Testis (tissue), 3 donors: ENCODE measurements around the gene NUDT8. TPM values are rescaled to one million over a fixed set of nuclear protein-coding genes. Genes with fewer than 3 reads are reported as not detected.

Experiments
- DNase-seq: peaks from one replicate; pipeline ENCODE4 v3.0.0-alpha.2; 2019
- H3K27ac ChIP-seq, 2 donors: fragments of 200-600 bp; sonication (generic); one replicate each; pipeline ENCODE4 v1.5.1; 2019
- H3K27me3 ChIP-seq: fragments of 200-600 bp; sonication (generic); one replicate; pipeline ENCODE4 v1.5.1; 2019
- H3K36me3 ChIP-seq: fragments of 200-600 bp; sonication (generic); one replicate; pipeline ENCODE4 v1.5.1; 2017; ENCODE audit warnings: low read depth; ENCODE audit errors: missing control alignments
- H3K4me1 ChIP-seq: fragments of 200-600 bp; sonication (generic); one replicate; pipeline ENCODE4 v1.5.1; 2019
- H3K4me3 ChIP-seq, 2 donors: fragments of 200-600 bp; sonication (generic); one replicate each; pipeline ENCODE4 v1.5.1; 2017 to 2019
- H3K9me3 ChIP-seq: fragments of 200-600 bp; sonication (generic); one replicate; pipeline ENCODE4 v1.5.1; 2017
- CTCF ChIP-seq, 3 experiments: fragments of 450-650 bp in 2 of 3; fragments of 200-600 bp in 1 of 3; sonication (generic) in 1 of 3; IDR thresholded peaks; one replicate each; pipeline ENCODE4 v1.5.1; 2016 to 2019; ENCODE audit warnings: antibody characterized with exemption in 3 of 3, mild to moderate bottlenecking in 2 of 3, moderate library complexity in 1 of 3
- POLR2A ChIP-seq: fragments of 450-650 bp; IDR thresholded peaks from one replicate; pipeline ENCODE4 v1.6.1; 2017; ENCODE audit warnings: antibody characterized with exemption, mild to moderate bottlenecking, moderate library complexity
- WGBS, 2 donors: methylation state at CpG; one replicate each; pipeline ENCODE4 v1.1.5; 2018; 5-methylcytosine and 5-hydroxymethylcytosine counted together
- intact Hi-C: fragments of 100-400 bp; cut with DNase I; formaldehyde crosslinking; loops from one replicate; pipeline ENCODE4 v1.15.1; 2023; ENCODE audit warnings: low total_unique reads
- polyA plus RNA-seq: library from polyadenylated mRNA; stranded (reverse); fragments of 350-450 nt; fragmentation: Illumina TruSeq; extraction: RNeasy Lipid Tissue Mini Kit (QIAGEN cat#74804); gene quantifications from one replicate; pipeline ENCODE4 v1.2.3, GENCODE V29; 2014; ENCODE audit warnings: low read depth, low replicate concordance; ENCODE audit not compliant: insufficient read depth
- total RNA-seq, 2 donors: library from RNA; depleted of rRNA; stranded (reverse); fragments of >200 nt; gene quantifications; one replicate each; pipeline ENCODE4 v1.2.3, GENCODE V29; 2016

Gene NUDT8
- total and polyA plus RNA-seq, 3 donors from 2014 or later = 4.0 to 7.0 (median 6.2) TPM

GRCh38 chr11:67608486-67608885 lies 21.3 kb downstream of the NUDT8 start:
- WGBS, 2 donors = 94 to 98% methylated on average over 7 to 8 of the region's 8 CpGs
- intact Hi-C loops = no loop called here
- no peaks in the 10 kb centered on the region for H3K9me3 ChIP-seq
- no peak overlapping the region for H3K27ac ChIP-seq
- H3K4me3 ChIP-seq = no peak overlapping the region
- DNase-seq = no peak
- peaks cover 18% of the 10 kb centered on the region for H3K4me1 ChIP-seq
- no peaks in the 10 kb centered on the region for H3K27me3 ChIP-seq
- no peaks in the 10 kb centered on the region for H3K36me3 ChIP-seq
- no peak for TF ChIP-seq POLR2A
- no peak for TF ChIP-seq CTCF (IDR thresholded peaks at IDR 0.05)

GRCh38 chr11:67607507-67607906 lies 22.2 kb downstream of the NUDT8 start:
- WGBS, 2 donors = 26 to 32% methylated on average over 9 of the region's 9 CpGs
- no peaks in the 10 kb centered on the region for H3K27me3 ChIP-seq
- H3K9me3 ChIP-seq = no peaks in the 10 kb centered on the region
- no peak for DNase-seq
- intact Hi-C loops = no loop called here
- H3K4me3 ChIP-seq = peak overlapping the region; percentile 84 to 96
- TF ChIP-seq POLR2A (no peak), CTCF (IDR thresholded peaks at IDR 0.05) (no peak)
- no peaks in the 10 kb centered on the region for H3K36me3 ChIP-seq
- no peak overlapping the region for H3K27ac ChIP-seq
- H3K4me1 ChIP-seq = peaks cover 18% of the 10 kb centered on the region

GRCh38 chr11:67606492-67607295 lies 23.0 kb downstream of the NUDT8 start, which contains the start of gene NDUFV1:
NDUFV1 (plus strand) TSS chr11:67606936; CDS start chr11:67607005, 69 bp downstream.
- intact Hi-C loops = no loop called here
- WGBS, 2 donors = 0 to 1% methylated on average over 32 to 50 of the region's 69 CpGs

GRCh38 chr11:67606093-67606491 lies 23.6 kb downstream of the NUDT8 start:
- H3K27ac ChIP-seq = peak overlapping the region in 1 of 2 donors; percentile 85
- no peaks in the 10 kb centered on the region for H3K9me3 ChIP-seq
- H3K36me3 ChIP-seq = no peaks in the 10 kb centered on the region
- H3K4me3 ChIP-seq = peak overlapping the region; percentile 84 to 96
- H3K27me3 ChIP-seq = no peaks in the 10 kb centered on the region
- 24 to 42% methylated on average over 6 to 17 of the region's 17 CpGs for WGBS, 2 donors
- DNase-seq = no peak
- H3K4me1 ChIP-seq = peaks cover 18% of the 10 kb centered on the region
- TF ChIP-seq CTCF (IDR thresholded peaks at IDR 0.05) = no peak
- no peak for TF ChIP-seq POLR2A
- intact Hi-C loops = no loop called here

More at GRCh38 chr11:67606492-67607295, 23.0 kb downstream of the NUDT8 start, which contains the start of gene NDUFV1:
- H3K36me3 ChIP-seq = no peaks in the 10 kb centered on the region
- H3K4me3 ChIP-seq = peak within 1 kb of the TSS; percentile 84 to 96
- H3K9me3 ChIP-seq = no peaks in the 10 kb centered on the region
- peaks cover 18% of the 10 kb centered on the region for H3K4me1 ChIP-seq
- H3K27me3 ChIP-seq = no peaks in the 10 kb centered on the region
- peak; percentile 49 to 74 (median 70) for TF ChIP-seq CTCF (IDR thresholded peaks at IDR 0.05)
- no peak for TF ChIP-seq POLR2A
- peak; percentile 98 for DNase-seq
- peak within 1 kb of the TSS; percentile 69 to 85 for H3K27ac ChIP-seq
